Right ventricle myocardium inferior (tissue), 1 donor: ENCODE results near the gene FXR1. TPM values are rescaled to one million over a fixed set of nuclear protein-coding genes. Genes with fewer than 3 reads are reported as not detected.
"Not testable (repeated sequence)": the region's sequence is repeated elsewhere in the genome, so short reads cannot be mapped to it uniquely, and the experiment has no call there.

ENCODE experiments used
- ATAC-seq: fragments of 200-7000 bp; cut with Tn5 transposase; one replicate; pipeline ENCODE4 v1.9.1; 2020; ENCODE audit warnings: mild to moderate bottlenecking, moderate library complexity
- DNase-seq: peaks from one replicate; pipeline ENCODE4 v3.0.0; 2021; ENCODE audit errors: missing footprints
- intact Hi-C: fragments of 100-400 bp; cut with DNase I; formaldehyde crosslinking; loops from one replicate; pipeline ENCODE4 v1.11.0; 2022
- total RNA-seq: library from RNA; stranded (reverse); fragmentation: NEBNext Ultra II Directional; extraction: Animal tissue kit (Norgen Biotek cat#: 25700); gene quantifications from one replicate; pipeline ENCODE4 v1.2.1, GENCODE V29; 2021
- donor health status: DM: no; HTN: yes; CAD: no; lungs with severe emphysema.

FXR1 gene
- total RNA-seq, 1 donor from 2014 or later, result 286 TPM

GRCh38 chr3:180926526-180926925 lies 14.1 kb downstream of the FXR1 start:
- intact Hi-C loops, result no loop called here
- DNase-seq (no peak), ATAC-seq (no peak)

DNA sequence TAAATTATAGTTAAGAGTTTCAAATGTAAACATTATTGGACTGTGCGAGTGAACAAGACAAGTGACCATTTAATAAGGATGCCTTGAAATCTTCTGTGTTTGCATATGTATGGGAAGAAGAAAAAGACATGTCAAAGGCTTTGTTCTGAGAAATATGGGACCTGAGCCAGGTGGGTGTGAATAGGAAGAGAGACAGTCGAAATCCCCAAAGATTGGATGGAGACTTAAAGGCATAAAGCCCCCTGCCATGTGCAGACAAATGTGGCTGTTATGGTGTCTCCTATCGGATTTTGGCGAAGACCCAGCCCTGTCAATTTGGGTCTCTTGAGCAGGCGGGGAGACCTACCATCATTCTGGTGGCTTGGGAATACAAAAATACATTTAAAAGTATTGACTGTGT lies 16.9 kb downstream of the FXR1 start:
- ATAC-seq (no peak), DNase-seq (no peak)
- intact Hi-C loops, result no loop called here

GRCh38 chr3:180930526-180930925 lies 18.1 kb downstream of the FXR1 start:
- DNase-seq, result no peak
- ATAC-seq, result no peak
- intact Hi-C loops, result no loop called here

GRCh38 chr3:180932819-180933218 lies 20.3 kb downstream of the FXR1 start:
- intact Hi-C loops, result no loop called here
- ATAC-seq (no peak), DNase-seq (no peak)

- ATAC-seq, result no peak
- no peak for DNase-seq
- intact Hi-C loops, result no loop called here
These were observed 22.2 kb downstream of the FXR1 start for GRCh38 chr3:180934638-180935037.

DNA sequence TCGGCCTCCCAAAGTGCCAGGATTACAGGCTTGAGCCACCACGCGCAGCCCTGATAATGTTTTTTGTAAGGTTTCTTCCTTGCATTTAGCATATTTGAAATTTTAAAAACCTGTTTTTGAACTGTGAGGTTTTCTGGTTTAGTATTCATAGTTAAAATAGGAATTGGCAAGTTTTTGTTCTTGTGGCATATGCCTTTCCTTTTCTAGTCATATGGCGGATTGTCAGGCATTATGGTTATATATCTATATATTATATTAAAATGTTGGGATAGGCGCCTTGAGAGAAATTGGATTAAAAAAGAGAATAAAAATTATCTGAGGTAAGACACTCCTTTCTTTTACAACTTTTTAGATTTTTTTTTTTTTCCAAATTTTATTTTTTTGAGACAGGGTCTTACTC lies 28.4 kb downstream of the FXR1 start:
- DNase-seq, result no peak
- ATAC-seq, result no peak
- intact Hi-C loops, result no loop called here

DNA sequence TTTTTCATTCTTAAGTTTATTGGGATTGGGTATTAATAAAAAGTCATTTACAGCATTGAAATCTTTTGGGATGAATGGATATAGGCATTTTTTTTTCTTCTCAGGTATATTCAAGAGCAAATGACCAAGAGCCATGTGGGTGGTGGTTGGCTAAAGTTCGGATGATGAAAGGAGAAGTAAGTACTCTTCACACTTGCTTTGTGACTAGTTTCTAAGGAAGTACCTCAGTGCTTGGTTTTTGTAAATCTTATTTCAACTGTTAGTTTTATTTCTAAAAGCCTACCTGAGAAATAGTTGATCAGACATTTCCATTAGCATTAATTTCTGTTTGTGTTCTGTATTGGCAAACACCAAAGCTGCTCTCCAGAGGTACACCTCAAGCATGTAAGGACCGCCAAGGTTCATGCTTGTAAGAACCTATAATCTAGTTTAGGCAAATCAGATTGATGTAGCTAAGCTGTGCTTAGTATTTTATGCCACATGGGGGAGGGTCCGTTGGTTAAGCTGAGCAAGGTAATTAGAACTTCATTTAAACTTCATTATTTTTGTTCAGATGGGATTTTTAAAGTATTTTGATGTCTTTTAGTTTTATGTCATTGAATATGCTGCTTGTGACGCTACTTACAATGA lies 35.4 kb downstream of the FXR1 start:
- ATAC-seq (no peak), DNase-seq (no peak)
- intact Hi-C loops, result no loop called here

DNA sequence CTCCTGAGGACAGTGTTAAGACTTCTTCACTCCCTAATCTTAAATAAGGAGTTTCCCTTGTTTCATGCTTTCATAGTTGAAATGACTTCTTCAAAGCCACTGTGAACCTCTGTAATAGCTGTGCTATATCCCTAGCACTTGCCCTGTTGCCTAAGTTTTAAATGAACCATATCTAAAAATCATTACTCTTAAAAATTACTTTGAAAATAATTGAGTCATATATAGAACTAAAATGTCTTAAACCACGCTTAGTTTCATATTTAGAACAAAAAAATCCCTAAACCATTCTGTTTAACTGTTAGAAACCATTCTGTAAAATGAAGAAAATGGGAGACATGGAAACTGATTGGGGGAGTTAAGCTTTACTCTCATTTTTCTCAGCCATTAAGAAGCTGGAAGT lies 47.2 kb downstream of the FXR1 start:
- DNase-seq (no peak), ATAC-seq (no peak)
- intact Hi-C loops, result no loop called here

- ATAC-seq (no peak), DNase-seq (no peak)
- intact Hi-C loops, result no loop called here
These were observed 48.6 kb downstream of the FXR1 start for GRCh38 chr3:180961087-180961486.

DNA sequence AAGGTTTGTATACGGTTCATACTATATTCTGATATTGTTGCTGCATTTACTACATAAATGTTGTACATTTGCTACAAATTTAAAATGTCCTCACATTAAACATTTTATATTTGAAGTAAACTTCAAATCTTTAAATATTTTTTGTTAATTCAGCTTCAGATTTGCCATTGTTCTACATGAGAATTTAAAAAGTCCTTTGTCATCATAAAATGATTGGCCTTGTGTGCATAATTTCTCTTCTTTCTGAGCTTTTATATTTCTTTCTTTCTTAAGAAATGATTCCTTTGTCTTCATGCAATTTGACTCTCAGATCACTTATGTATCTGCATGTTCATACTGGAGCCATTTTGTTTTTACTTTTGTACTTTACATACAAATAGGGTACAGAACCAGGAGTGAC lies 49.1 kb downstream of the FXR1 start:
- intact Hi-C loops, result no loop called here
- ATAC-seq (no peak), DNase-seq (no peak)

DNA sequence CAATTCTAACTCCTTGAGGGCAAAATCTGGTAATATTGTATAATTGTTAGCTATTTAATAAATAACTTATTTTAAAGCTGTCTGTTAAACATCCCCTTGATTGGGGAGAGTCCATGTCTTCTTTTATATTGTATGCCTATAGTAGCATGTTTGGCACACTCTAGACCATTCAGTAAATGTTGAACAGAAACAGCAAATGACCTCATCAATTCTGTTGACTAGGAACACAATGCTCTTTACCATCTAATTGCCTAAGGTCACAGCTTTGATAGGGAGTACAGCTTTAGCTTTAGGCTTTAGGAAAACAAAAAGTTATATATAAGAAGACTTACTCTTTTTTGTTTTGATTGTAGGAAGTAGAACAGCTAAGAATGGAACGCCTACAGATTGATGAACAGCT lies 50.1 kb downstream of the FXR1 start:
- DNase-seq (no peak), ATAC-seq (no peak)
- intact Hi-C loops, result no loop called here

GRCh38 chr3:180970931-180971330 lies 58.5 kb downstream of the FXR1 start:
- no peak for DNase-seq
- no peak for ATAC-seq
- intact Hi-C loops, result loop anchor here (10.0 kb wide), 1 partner anchor 166 kb away; no protein-coding TSS in a partner anchor

GRCh38 chr3:180973543-180973942 lies 61.1 kb downstream of the FXR1 start:
- intact Hi-C loops, result loop anchor here (10.0 kb wide), 1 partner anchor 169 kb away; no protein-coding TSS in a partner anchor
- ATAC-seq (no peak), DNase-seq (no peak)

- DNase-seq (no peak), ATAC-seq (peak; percentile 14)
- intact Hi-C loops, result loop anchor here (10.0 kb wide), 1 partner anchor 169 kb away; no protein-coding TSS in a partner anchor
These were observed 61.8 kb downstream of the FXR1 start for GRCh38 chr3:180974286-180974685.

DNA sequence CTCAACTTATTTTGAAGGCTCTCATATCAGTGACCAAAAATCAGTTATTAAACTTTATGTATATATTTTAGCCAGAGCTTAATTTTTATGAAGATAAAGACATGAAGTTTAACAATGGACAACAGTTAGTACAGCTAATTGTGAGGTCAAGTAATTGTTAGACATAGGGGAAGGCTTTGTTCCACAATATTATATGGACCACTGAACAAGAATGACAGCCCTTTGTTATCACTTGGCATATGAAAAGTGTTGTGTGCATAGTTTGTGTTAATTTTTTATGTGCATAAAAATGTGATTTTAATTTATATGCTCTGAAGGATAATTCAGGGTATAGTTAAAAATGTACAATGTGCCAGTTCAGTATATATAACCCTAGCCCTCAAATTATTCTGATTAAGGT lies 65.0 kb downstream of the FXR1 start:
- intact Hi-C loops, result loop anchor here (10.0 kb wide), 1 partner anchor 173 kb away; no protein-coding TSS in a partner anchor
- no peak for ATAC-seq

GRCh38 chr3:180979961-180980360 lies 67.5 kb downstream of the FXR1 start:
- no peak for ATAC-seq
- no peak for DNase-seq
- intact Hi-C loops, result loop anchor here (10.0 kb wide), 1 partner anchor 175 kb away; no protein-coding TSS in a partner anchor

More for the DNA sequence above, 65.0 kb downstream of the FXR1 start:
- no peak for DNase-seq

DNA sequence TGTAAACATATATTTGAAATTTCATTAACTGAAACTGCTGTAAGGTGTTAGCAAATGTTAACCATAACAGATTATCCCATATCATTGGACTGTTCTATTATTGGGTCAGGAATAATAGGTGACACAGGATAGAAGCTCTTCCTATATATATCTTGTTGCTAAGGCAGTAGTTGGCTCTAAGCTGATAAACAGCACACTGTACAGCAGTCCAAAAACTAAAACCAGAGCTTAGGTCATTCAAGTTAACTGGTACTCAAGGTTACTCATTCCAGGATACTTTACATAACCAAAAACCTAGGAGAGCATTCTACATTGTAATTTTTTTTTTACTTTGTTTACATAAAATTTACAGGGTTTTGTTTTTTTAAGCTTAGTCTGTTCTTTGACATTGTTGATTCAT lies 68.1 kb downstream of the FXR1 start:
- DNase-seq (no peak), ATAC-seq (peak; percentile 96)
- intact Hi-C loops, result no loop called here

DNA sequence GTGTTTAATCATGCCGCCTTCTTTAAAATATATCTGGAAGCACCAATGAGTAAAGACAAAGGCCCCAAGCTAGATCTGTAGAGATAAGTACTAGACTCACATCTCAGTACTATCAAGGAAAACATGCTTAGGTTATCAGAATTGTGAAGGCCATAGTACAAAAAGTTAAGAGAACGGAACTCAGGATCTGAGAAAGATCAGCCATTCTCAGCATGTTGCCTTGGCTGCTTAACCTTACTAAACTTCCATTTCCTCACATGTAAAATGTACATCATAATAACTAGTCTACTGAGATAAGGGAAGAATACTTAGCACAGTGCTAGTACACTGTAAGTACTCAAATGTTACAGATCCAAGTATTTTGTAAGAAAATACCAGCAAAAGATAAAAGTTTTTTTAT lies 69.4 kb downstream of the FXR1 start:
- DNase-seq (no peak), ATAC-seq (no peak)
- intact Hi-C loops, result no loop called here

GRCh38 chr3:180983136-180983535 lies 70.7 kb downstream of the FXR1 start:
- DNase-seq (no peak), ATAC-seq (no peak)
- intact Hi-C loops, result no loop called here

DNA sequence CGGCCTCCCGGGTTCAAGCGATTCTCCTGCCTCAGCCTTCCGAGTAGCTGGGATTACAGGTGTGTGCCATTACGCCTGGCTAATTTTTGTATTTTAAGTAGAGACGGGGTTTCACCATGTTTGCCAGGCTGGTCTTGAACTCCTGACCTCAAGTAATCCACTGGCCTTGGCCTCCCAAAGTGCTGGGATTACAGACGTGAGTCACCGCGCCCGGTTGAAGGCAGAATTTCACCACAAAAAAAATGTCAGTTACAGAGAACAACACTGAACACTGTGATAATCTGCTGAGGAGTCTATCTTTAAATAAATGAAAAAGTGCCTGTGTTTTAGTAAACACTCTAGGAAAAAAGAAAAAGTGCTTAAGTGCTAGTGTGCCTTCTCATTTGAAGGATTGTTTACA lies 73.9 kb downstream of the FXR1 start:
- DNase-seq, intact Hi-C loops, ATAC-seq: not testable (repeated sequence)

DNA sequence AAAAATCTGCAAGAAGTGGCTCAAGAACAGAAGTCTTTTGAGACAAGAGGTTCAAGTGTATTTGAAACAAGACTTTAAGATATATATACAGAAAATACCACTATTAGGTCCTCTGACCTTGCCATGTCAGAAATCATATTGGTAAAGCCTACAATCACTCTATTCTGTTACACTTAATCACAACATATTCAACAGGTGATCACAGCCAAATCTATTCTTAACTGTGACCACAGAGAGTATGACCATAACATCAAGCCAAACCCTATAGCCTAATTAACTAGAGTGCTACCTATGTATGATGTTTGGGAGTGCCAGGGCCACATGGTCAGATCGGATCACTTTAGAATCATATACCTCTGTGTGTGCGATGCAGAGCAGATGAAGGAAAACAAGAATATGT lies 74.9 kb downstream of the FXR1 start:
- ATAC-seq, result no peak
- intact Hi-C loops, result no loop called here
- DNase-seq, result no peak
